ENCODE measurements around the gene MIER2.

MIER2 gene

GRCh38 chr19:377801-378581, 33.4 kb upstream of the MIER2 start:
- no peak for DNase-seq

GRCh38 chr19:376111-376470, 31.5 kb upstream of the MIER2 start:
- DNase-seq = no peak

GRCh38 chr19:375395-376110, 31.0 kb upstream of the MIER2 start:
- no peak for DNase-seq

GRCh38 chr19:374886-375235, 30.3 kb upstream of the MIER2 start:
- no peak for DNase-seq

GRCh38 chr19:374183-374885, 29.7 kb upstream of the MIER2 start:
- no peak for DNase-seq

GRCh38 chr19:373391-374182, 29.0 kb upstream of the MIER2 start:
- DNase-seq = no peak

GRCh38 chr19:372306-372890, 27.8 kb upstream of the MIER2 start:
- DNase-seq = no peak

- peak in 1 of 2 experiments; percentile 32 for DNase-seq
Observed at GRCh38 chr19:371501-372168, 27.0 kb upstream of the MIER2 start.

GRCh38 chr19:370641-371330, 26.2 kb upstream of the MIER2 start:
- no peak for DNase-seq

GRCh38 chr19:369876-370275, 25.3 kb upstream of the MIER2 start:
- no peak for DNase-seq

- DNase-seq = no peak
Observed at GRCh38 chr19:369256-369655, 24.7 kb upstream of the MIER2 start.

GRCh38 chr19:368630-369024, 24.0 kb upstream of the MIER2 start:
- DNase-seq = no peak

- DNase-seq = no peak
Observed at GRCh38 chr19:367963-368629, 23.5 kb upstream of the MIER2 start.

- DNase-seq = no peak
Observed at GRCh38 chr19:367561-367960, 23.0 kb upstream of the MIER2 start.

GRCh38 chr19:366951-367350, 22.4 kb upstream of the MIER2 start:
- DNase-seq = no peak

GRCh38 chr19:366205-366783, 21.7 kb upstream of the MIER2 start:
- no peak for DNase-seq

GRCh38 chr19:364496-365287, 20.1 kb upstream of the MIER2 start:
- DNase-seq = no peak

- no peak for DNase-seq
Observed at GRCh38 chr19:362683-363082, 18.1 kb upstream of the MIER2 start.

- no peak for DNase-seq
Observed at GRCh38 chr19:362154-362553, 17.6 kb upstream of the MIER2 start.

- DNase-seq = no peak
Observed at GRCh38 chr19:359653-359925, 15.0 kb upstream of the MIER2 start.
